Measurements from ENCODE around the gene ZDHHC22. TPM values are rescaled to one million over a fixed set of nuclear protein-coding genes. Genes with fewer than 3 reads are reported as not detected.

Gene ZDHHC22, protein sequence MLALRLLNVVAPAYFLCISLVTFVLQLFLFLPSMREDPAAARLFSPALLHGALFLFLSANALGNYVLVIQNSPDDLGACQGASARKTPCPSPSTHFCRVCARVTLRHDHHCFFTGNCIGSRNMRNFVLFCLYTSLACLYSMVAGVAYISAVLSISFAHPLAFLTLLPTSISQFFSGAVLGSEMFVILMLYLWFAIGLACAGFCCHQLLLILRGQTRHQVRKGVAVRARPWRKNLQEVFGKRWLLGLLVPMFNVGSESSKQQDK
- total RNA-seq, result not detected in 2 replicates

DNA sequence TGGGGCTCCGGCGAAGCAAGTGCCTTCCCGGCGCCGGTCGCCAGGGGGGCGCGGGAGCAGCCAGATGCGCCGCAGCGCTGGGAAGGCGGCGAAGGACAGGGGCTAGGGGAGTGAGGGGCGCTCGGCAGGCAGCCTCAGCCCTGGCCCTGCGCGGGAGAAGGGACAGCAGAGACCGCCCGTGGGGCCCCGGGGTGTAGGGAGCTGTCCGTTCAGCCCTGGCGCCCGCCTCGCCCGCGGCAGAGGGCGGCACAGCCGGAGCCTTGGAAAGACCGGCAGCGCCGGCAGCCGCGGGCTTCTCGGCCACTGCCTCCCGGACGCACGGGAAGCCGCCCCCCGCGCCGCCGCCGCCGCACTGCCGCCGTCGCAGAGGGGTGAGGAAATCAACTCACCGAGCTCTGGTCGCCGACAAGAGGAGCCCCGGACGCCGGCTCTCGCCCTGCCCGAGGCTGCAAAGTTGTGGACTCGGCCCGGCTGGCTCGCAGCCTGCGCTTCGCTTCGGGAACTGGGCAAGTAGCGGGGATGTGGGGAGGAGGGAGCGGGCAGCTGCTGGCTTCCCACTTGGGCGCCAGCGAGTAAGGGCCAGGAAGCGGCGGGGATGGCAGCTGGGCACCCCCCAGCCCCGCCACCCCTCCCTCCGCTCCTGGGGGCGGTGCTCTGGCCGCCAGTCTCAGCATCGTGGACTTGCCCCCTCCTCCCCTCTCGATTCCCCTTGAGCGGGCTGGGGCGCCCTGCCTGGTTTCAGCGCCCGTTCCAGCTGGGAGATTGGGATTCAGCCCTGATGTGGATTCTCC is at the start of gene ZDHHC22:
Gene ZDHHC22, minus strand, starts transcription at position 578 of the 791 bp plus-strand sequence. CDS start 2,053 bp downstream, outside the sequence.

DNA sequence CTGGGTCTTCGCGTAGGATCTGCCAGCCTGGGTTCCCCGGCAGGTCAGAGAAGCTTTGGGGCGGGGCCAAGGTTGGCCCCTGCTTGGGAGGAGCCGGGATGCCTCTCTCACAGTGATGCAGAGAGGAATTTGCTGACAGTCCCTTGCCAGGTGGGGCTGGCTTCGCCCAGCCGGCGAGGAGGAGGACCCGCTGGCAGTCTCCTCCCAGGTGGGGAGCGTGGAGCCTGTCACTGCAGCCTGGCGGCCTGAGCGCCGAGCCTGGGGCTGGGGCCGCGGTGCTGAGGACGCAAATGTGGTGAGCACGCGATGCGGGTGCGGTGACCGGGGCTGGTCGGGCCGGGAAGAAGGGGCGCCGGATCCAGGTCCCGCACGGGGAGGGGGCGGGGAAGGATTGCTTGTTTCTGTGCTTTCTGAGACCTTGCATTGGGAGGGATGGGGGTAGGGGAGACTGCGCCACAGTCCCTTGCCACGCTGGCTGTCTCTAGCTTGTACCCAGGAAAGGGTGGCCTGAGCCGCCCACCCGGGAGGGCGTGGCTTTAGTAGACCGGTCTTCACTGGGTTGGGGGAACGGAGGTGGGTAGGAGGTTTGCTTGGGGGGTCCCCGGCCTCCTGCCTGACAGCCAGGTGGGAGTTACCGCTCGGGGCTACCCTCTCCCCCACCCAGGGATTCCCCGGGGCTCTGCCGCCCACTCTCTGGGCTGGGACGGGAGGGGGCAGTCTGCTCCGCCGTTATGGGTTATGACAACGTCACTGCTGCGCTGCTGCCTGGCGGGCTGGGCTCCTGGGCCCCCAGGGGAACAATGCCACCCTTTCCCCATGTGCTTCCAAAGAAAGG is 40.2 kb upstream of the ZDHHC22 start, which contains the start of gene TMEM63C:
Gene TMEM63C, plus strand, starts transcription at position 196 of the 835 bp plus-strand sequence. CDS start 37,016 bp downstream, outside the sequence.

DNA sequence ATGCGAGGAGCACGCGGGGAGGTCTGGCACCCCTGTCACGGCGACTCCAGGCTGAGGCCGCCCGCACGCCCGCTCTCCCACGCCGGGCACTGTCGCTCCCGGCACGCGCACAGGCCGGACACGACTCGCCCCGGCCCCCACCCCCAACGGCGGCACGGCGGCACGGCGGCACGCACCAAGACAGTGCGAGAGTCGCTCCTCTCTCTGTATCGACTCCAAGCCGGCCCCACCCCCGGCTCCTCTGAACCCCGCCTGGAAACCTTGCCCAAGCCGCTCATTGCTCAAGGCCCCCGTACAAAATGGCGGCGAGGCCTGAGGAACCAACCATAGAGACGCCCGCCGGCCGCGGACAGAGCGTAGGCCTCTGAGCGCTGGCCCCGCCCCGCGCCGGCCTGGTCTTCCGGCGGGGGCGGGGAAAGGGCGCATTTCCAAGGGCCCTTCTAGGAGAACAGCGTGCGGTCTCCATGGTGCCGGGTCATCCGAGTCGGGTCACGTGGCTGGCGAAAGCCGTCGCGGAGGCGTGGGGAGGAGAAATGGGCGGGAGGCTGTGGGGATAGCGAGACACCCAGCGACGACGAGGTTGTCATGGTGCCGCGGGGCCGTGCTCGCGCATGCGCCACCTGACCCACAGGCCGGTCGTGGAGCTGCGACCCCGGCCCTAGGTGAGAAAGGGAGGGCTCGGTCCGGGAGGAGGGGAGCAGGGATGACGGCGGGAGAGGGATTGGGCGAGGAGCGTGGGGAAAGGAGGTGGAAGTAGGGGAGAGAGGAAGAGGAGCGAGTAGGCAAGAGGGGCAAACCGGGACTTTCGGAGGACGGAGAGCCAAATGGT is 43.7 kb downstream of the ZDHHC22 start, which contains the start of gene CIPC:
Gene CIPC, plus strand, starts transcription at position 559 of the 829 bp plus-strand sequence. CDS start 7,451 bp downstream, outside the sequence.

Other genes starting within 250 kb of the ZDHHC22 start
- 18.8 and 26.5 TPM in 2 replicates for gene IRF2BPL, start 113.1 kb downstream of the ZDHHC22 start, total RNA-seq
- 8.2 and 13.0 TPM in 2 replicates for gene CIPC, start 43.5 kb downstream of the ZDHHC22 start, total RNA-seq
- under 0.01 and 0.56 TPM in 2 replicates for gene TMEM63C, start 40.0 kb upstream of the ZDHHC22 start, total RNA-seq
- gene NGB, start 129.4 kb upstream of the ZDHHC22 start, total RNA-seq, result not detected in 2 replicates
- 9.9 and 12.5 TPM in 2 replicates for gene POMT2, start 179.1 kb upstream of the ZDHHC22 start, total RNA-seq
- 22.6 and 23.4 TPM in 2 replicates for gene GSTZ1, start 179.2 kb upstream of the ZDHHC22 start, total RNA-seq
- 11.0 and 15.3 TPM in 2 replicates for gene TMED8, start 235.3 kb upstream of the ZDHHC22 start, total RNA-seq
- gene SAMD15, start 235.6 kb upstream of the ZDHHC22 start, total RNA-seq, result 2.5 and 4.2 TPM in 2 replicates